SK-N-SH treated with all-trans-retinoic acid at 6 μM for 48 hours (cell line): Measurements from ENCODE around the gene PRRT1.
"Not testable (repeated sequence)": the region's sequence is repeated elsewhere in the genome, so short reads cannot be mapped to it uniquely, and the experiment has no call there.

Experiments used
- ATAC-seq: fragments of 200-7000 bp; cut with Tn5 transposase; 3 replicates; pipeline ENCODE4 v1.9.1; 2020; ENCODE audit warnings: mild to moderate bottlenecking, moderate library complexity
- BACH2 ChIP-seq: fragments of 250-450 bp; sonication (Bioruptor Pico); IDR thresholded peaks from 2 replicates; pipeline ENCODE4 v1.9.0; 2021; ENCODE audit warnings: mild to moderate bottlenecking, borderline replicate concordance
- CREB5 ChIP-seq: fragments of 250-450 bp; sonication (Bioruptor Pico); IDR thresholded peaks from 2 replicates; pipeline ENCODE4 v1.5.1; 2020; ENCODE audit warnings: low read depth, mild to moderate bottlenecking, moderate library complexity
- CSDC2 ChIP-seq: fragments of 250-450 bp; sonication (Bioruptor Pico); IDR thresholded peaks from 2 replicates; pipeline ENCODE4 v1.5.0; 2020; ENCODE audit warnings: mild to moderate bottlenecking, moderate library complexity
- ISL1 ChIP-seq: fragments of 250-450 bp; sonication (Bioruptor Pico); IDR thresholded peaks from 2 replicates; pipeline ENCODE4 v2.1.2; 2022; ENCODE audit warnings: mild to moderate bottlenecking, moderate library complexity
- PATZ1 ChIP-seq: fragments of 250-450 bp; sonication (Bioruptor Pico); IDR thresholded peaks from 2 replicates; pipeline ENCODE4 v1.8.0; 2020; ENCODE audit warnings: mild to moderate bottlenecking, moderate library complexity, borderline replicate concordance
- PPARA ChIP-seq: fragments of 250-450 bp; sonication (Bioruptor Pico); IDR thresholded peaks from 2 replicates; pipeline ENCODE4 v1.5.0; 2020; ENCODE audit warnings: mild to moderate bottlenecking, borderline replicate concordance
- SNAI2 ChIP-seq: fragments of 250-450 bp; sonication (Bioruptor Pico); IDR thresholded peaks from 2 replicates; pipeline ENCODE4 v1.5.0; 2020; ENCODE audit warnings: mild to moderate bottlenecking, moderate library complexity
- TCF4 ChIP-seq: fragments of 250-450 bp; sonication (Bioruptor Pico); IDR thresholded peaks from 2 replicates; pipeline ENCODE4 v1.8.0; 2021; ENCODE audit warnings: mild to moderate bottlenecking, moderate library complexity, borderline replicate concordance
- TOX ChIP-seq: fragments of 250-450 bp; sonication (Bioruptor Pico); IDR thresholded peaks from 2 replicates; pipeline ENCODE4 v1.8.0; 2021; ENCODE audit warnings: mild to moderate bottlenecking, moderate library complexity, borderline replicate concordance
- TSHZ2 ChIP-seq: fragments of 250-450 bp; sonication (Bioruptor Pico); IDR thresholded peaks from 2 replicates; pipeline ENCODE4 v1.5.0; 2020; ENCODE audit warnings: mild to moderate bottlenecking, moderate library complexity
- ZFP3 ChIP-seq: fragments of 250-450 bp; sonication (Bioruptor Pico); IDR thresholded peaks from 2 replicates; pipeline ENCODE4 v1.5.0; 2020; ENCODE audit warnings: mild to moderate bottlenecking, moderate library complexity
- ZFP30 ChIP-seq: fragments of 450-650 bp; formaldehyde crosslinking; IDR thresholded peaks from 2 replicates; pipeline ENCODE4 v1.5.0; 2022; ENCODE audit warnings: mild to moderate bottlenecking, moderate library complexity
- ZNF565 ChIP-seq: fragments of 450-650 bp; formaldehyde crosslinking; conservative IDR thresholded peaks from 2 replicates; pipeline ENCODE4 v1.5.0; 2020; ENCODE audit warnings: low read depth, mild to moderate bottlenecking, moderate library complexity
- ZNF70 ChIP-seq: fragments of 450-650 bp; formaldehyde crosslinking; IDR thresholded peaks from 2 replicates; pipeline ENCODE4 v1.5.0; 2020; ENCODE audit warnings: mild to moderate bottlenecking, moderate library complexity
- ZNF8 ChIP-seq: fragments of 450-650 bp; formaldehyde crosslinking; IDR thresholded peaks from 2 replicates; pipeline ENCODE4 v1.5.0; 2020; ENCODE audit warnings: mild to moderate bottlenecking, moderate library complexity
- TF ChIP-seq, protein P1 (sequence below): fragments of 250-450 bp; sonication (Bioruptor Pico); IDR thresholded peaks from 2 replicates; pipeline ENCODE4 v1.5.1; 2021; ENCODE audit warnings: mild to moderate bottlenecking, moderate library complexity

PRRT1 gene

GRCh38 chr6:32187009-32187709, 35.4 kb upstream of the PRRT1 start (continued):
- TF ChIP-seq CREB5 = no peak
- no peak for TF ChIP-seq ISL1 (CRISPR knock-in tag)
- TF ChIP-seq PATZ1 (CRISPR knock-in tag) = no peak

DNA sequence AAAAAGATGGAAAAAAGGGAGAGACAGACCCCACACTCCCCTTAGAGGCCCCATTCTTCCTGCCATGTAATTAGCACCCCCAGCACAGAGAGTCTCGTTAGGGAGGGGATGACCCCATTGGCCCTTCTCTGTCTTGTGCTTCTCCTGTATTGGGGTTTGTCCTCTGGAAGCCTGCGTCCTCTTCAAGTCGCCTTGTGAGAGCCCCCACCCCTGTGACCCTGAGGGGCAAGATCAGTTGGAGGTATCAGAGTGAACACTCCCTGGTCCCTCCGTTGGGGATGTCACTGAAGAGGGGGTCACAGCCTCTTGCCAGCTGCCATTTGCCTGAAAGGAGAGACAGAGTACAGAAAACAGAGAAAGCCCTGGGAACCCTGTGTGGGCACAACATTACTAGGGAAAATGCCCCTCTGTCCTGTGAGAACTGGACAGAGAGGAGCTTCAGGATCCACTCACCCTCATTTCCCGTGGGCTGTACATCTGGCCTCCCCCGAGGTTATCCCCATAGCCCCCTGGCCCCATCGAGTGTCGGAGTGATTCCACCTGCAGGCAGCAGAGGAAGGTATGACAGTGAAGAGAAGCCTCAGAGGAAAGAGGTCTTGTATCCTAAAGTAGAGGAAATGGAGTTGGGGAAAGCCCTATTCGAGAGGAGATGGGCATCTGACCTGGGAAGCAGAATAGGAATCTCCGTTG, 34.6 kb upstream of the PRRT1 start:
- ATAC-seq = not testable (repeated sequence)

DNA sequence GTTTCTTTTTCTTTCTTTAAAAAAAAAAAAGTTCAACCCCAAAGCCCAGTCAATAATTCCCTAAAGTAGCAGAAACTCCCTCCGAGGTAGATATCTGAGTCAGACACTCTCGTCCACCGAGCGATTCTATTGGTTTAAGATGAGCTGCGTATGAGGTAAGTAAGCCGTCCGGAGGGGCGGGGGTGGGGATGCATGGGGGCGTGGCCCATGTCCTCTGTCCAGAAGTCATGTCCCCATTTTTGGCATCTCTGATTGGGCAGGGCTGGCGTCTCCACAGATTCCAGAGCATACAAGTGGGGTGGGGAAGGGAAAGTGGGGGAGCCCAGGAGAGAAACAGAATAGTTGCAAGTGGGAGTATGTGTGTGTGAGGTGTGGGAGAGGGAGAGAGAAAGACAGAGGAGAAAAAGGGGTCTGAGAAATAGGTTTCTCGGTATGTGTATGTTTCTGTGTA, 34.0 kb upstream of the PRRT1 start:
- peak; percentile 83 for ATAC-seq

- TF ChIP-seq PPARA (CRISPR knock-in tag) (no peak), SNAI2 (CRISPR knock-in tag) (no peak), ZFP3 (CRISPR knock-in tag) (no peak)
- no peak for ATAC-seq
Measured at GRCh38 chr6:32184084-32184640, 32.4 kb upstream of the PRRT1 start, which contains the start of gene AGER. Gene AGER (minus strand): TSS chr6:32184253. CDS start chr6:32184222, 31 bp downstream.

DNA sequence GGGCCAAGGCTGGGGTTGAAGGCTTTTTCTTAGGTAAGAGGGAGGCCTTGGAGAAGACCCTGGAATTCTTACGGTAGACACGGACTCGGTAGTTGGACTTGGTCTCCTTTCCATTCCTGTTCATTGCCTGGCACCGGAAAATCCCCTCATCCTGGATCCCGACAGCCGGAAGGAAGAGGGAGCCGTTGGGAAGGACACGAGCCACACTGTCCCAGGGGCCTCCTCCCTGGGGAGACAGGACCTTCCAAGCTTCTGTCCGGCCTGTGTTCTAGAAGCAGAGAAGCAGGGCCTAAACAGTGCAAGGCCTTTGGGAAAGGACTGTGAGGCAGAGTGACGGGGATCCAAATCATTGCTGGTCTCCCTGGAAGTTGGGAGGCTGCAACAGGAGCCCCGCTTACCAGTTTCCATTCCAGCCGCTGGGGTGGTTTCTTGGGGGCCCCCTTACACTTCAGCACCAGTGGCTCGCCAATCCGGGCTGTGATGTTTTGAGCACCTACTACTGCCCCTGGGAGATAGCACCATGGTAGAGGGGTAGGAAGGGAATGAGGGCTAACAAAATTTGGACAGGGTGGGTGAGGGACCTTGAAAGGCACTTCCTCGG, 31.8 kb upstream of the PRRT1 start:
- no peak for ATAC-seq
- TF ChIP-seq PATZ1 (CRISPR knock-in tag) (no peak), CSDC2 (CRISPR knock-in tag) (no peak)

DNA sequence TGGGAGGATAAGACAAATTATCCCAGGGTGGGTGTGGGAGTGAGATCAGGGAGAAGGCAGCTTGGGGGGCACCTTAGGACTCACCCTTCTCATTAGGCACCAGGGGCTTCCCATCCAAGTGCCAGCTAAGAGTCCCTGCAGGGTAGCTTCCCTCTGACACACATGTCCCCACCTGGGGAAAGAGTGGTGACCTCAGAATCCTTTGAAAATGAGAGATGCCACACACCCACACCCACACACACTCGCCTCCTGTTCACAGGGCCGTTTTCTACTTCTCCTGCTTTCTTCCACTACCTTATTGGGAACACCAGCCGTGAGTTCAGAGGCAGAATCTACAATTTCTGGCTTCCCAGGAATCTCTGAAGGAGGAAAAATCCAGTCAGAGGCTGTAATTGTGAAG, 31.3 kb upstream of the PRRT1 start:
- no peak for ATAC-seq
- TF ChIP-seq, protein P1, sequence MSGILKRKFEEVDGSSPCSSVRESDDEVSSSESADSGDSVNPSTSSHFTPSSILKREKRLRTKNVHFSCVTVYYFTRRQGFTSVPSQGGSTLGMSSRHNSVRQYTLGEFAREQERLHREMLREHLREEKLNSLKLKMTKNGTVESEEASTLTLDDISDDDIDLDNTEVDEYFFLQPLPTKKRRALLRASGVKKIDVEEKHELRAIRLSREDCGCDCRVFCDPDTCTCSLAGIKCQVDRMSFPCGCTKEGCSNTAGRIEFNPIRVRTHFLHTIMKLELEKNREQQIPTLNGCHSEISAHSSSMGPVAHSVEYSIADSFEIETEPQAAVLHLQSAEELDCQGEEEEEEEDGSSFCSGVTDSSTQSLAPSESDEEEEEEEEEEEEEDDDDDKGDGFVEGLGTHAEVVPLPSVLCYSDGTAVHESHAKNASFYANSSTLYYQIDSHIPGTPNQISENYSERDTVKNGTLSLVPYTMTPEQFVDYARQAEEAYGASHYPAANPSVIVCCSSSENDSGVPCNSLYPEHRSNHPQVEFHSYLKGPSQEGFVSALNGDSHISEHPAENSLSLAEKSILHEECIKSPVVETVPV (CRISPR knock-in tag) = no peak
- TF ChIP-seq TOX (no peak), ZNF565 (CRISPR knock-in tag) (no peak), TCF4 (no peak), ZFP3 (CRISPR knock-in tag) (no peak), ZNF70 (CRISPR knock-in tag) (no peak), SNAI2 (CRISPR knock-in tag) (no peak), BACH2 (CRISPR knock-in tag) (no peak), TSHZ2 (CRISPR knock-in tag) (no peak), ZFP30 (CRISPR knock-in tag) (no peak), ZNF8 (CRISPR knock-in tag) (no peak), CSDC2 (CRISPR knock-in tag) (no peak)
